OCI-M2 (cell line): Measurements from ENCODE around the gene LCAT.
"Not testable (repeated sequence)": the region's sequence is repeated elsewhere in the genome, so short reads cannot be mapped to it uniquely, and the experiment has no call there.

Experiments
- DNase-seq: peaks from one replicate; lab custom pipeline; 2025; ENCODE audit not compliant: unreplicated experiment; lab: John Stamatoyannopoulos, UW

The LCAT gene, protein sequence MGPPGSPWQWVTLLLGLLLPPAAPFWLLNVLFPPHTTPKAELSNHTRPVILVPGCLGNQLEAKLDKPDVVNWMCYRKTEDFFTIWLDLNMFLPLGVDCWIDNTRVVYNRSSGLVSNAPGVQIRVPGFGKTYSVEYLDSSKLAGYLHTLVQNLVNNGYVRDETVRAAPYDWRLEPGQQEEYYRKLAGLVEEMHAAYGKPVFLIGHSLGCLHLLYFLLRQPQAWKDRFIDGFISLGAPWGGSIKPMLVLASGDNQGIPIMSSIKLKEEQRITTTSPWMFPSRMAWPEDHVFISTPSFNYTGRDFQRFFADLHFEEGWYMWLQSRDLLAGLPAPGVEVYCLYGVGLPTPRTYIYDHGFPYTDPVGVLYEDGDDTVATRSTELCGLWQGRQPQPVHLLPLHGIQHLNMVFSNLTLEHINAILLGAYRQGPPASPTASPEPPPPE

GRCh38 chr16:67943619-67944504 lies at the start of gene LCAT:
Gene LCAT, minus strand, starts transcription at chr16:67944120. Its CDS starts 19 bp downstream, at chr16:67944101.
- DNase-seq = no peak

GRCh38 chr16:67993207-67994039 lies 49.5 kb upstream of the LCAT start:
- DNase-seq = no peak

DNA sequence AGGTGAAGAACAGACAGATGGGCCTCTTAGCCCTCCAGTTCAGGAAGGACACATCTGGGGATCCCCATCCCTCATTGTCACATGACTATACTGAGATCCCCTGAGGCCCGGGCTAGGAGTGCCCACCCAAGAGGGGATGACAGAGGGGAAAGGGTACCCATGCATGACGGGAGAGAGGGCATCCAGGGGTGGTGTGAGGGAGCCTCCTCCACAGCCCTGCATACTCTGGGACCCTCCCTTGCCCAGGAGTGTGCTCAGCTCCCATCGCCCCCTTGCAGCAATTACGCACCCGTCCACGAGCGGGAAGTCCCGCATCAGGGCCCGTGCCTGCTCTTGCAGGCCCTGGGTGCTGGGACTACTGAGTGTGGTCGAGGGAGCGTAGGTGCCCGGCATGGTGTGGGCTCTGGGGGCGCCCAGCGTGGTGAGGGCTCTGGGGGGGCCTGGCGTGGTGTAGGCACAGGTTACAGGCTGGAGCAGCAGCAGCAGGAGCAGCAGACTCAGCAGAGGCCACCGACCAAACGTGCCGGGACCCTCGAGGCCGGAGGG lies 48.8 kb upstream of the LCAT start:
- DNase-seq = no peak

GRCh38 chr16:67990018-67990386 lies 46.1 kb upstream of the LCAT start:
- no peak for DNase-seq

DNA sequence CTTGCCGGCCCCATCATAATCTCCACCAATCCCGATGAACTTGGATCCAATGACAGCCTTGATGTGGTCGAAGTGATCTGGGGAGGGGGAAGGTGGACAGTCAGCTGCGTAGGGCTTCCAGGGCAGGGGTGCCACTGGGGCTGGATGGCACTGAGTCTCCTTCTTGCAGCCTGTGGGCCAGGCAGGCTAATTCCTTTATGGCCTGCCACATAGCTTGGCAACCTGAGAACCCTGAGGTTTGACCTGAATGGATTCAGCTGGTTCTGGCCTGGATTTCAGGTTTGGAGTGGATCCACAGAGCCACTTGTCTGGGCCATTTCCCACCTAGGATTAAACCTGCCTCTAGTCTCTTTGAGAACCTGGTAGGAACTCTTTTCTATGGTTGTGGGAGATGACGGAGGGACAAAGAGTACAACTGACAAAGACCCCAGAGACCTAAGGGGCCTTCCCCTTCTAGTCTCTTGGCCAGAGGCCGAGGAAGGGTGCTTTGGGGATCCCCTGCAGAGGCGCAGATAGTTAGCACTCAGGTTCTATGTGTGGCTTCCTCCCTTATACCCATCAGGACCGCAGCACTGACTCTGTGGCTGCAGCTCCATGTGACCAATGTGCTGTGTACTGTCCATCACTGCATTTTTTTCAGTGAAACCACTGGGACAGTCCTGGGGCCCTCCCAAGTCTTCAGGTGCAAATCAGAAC lies 45.5 kb upstream of the LCAT start:
- DNase-seq = no peak

GRCh38 chr16:67988675-67989074 lies 44.8 kb upstream of the LCAT start:
- DNase-seq = no peak

- DNase-seq = no peak
Measured at GRCh38 chr16:67987460-67988160, 43.7 kb upstream of the LCAT start.

GRCh38 chr16:67986949-67987348 lies 43.0 kb upstream of the LCAT start:
- DNase-seq = no peak

DNA sequence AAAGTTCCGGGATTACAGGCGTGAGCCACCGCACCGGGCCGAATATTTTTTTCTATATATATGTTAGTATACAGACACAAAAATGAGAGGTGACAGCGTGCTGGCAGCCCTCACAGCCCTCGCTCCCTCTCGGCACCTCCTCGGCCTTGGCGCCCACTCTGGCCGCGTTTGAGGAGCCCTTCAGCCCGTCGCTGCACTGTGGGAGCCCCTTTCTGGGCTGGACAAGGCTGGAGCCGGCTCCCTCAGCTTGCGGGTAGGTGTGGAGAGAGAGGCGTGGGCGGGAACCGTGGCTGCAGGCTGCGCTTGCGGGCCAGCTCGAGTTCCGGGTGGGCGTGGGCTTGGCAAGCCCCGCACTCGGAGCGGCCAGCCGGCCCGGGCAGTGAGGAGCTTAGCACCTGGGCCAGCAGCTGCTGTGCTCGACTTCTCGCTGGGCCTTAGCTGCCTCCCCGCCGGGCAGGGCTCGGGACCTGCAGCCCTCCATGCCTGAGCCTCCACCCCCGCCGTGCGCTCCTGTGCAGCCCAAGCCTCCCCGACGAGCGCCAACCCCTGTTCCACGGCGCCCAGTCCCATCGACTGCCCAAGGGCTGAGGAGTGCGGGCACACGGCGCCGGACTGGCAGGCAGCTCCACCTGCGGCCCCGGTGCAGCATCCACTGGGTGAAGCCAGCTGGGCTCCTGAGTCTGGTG lies 38.2 kb upstream of the LCAT start:
- no peak for DNase-seq

GRCh38 chr16:67979955-67980678 lies 36.2 kb upstream of the LCAT start, which contains the start of gene DPEP3:
Gene DPEP3, minus strand, starts transcription at chr16:67980499. Its CDS starts 119 bp downstream, at chr16:67980380.
- DNase-seq = no peak

GRCh38 chr16:67977469-67978227 lies 33.7 kb upstream of the LCAT start:
- no peak for DNase-seq

- DNase-seq = no peak
Measured at GRCh38 chr16:67977005-67977404, 33.1 kb upstream of the LCAT start.

DNA sequence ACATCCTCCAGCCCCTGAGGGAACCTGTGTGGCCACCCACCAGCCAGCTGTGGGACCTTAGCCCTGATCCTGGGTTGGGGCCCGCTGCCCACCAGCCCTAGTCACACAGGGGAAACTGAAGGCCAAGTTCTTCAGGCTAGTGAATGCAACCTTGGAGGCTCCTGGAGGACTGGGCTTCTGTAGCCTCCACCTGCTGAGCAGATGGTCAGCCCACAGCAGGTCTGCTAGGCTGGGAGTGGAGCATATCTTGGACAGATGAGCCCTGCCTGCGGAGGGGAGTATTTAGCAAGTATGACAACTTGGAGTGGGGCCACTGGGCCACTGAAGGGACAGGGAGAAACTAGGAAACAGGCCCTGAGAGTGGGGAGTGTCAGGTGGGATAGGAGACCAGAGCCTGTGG lies 32.3 kb upstream of the LCAT start:
- DNase-seq = no peak

DNA sequence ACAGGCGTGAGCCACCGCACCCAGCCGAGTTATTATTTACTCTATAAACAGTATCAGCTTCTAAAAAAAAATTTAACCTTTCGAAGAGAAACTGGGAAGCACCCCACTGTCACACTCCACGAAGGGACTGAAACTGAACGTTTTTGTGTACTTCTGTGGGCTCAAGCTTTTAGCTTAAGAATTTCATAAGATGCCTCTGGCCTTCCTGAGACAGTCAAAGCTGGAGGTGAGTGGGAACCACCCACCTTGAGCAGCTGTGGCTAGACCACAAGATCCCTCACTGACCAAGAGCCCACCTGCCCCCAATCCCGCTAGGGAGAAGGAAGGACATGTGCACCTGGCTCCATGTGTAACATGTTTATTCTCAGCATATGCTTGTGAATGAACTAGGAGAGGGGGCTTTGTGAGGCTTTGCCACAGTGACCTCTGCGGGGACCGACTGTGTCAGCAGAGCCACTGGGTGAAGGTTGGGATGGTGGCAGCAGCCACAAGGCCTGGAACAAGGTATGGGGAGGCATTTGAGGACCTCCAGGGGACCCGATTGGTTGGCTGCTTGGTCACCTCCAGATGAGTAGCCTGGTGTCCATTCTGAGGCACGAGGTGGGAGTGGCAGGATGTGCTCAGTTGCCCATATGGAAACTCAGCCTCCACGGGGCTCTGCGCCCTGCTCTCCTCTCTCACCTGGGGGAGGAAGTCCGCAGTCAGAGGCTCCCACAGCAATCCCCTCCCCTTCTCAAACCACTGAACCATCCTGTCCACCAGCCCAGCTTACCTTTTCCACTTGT lies 31.6 kb upstream of the LCAT start:
- DNase-seq = no peak

DNA sequence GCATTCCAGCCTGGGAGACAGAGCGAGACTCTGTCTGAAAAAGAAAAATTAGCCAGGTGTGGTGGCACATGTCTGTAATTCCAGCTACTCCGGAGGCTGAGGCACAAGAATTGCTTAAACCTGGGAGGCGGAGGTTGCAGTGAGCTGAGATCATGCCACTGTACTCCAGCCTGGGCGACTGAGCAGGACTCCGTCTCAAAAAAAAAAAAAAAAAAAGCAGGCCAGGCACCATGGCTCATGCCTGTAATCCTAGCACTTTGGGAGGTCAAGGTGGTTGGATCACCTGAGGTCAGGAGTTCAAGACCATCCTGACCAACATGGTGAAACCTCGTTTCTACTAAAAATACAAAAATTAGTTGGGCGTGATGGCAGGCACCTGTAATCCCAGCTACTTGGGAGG lies 28.4 kb upstream of the LCAT start:
- not testable (repeated sequence) for DNase-seq

GRCh38 chr16:67971111-67971510 lies 27.2 kb upstream of the LCAT start:
- DNase-seq = no peak
